Common myeloid progenitor, CD34-positive (primary cell): ENCODE results near the gene VDR.
A peak's percentile ranks its signal among the peaks of the same experiment; 100 is the strongest.
"Not testable (repeated sequence)": the region's sequence is repeated elsewhere in the genome, so short reads cannot be mapped to it uniquely, and the experiment has no call there.

Source experiments
- CTCF ChIA-PET: fragments of 350-600 bp; sonication (Branson Sonifier 250); formaldehyde crosslinking; loops from one replicate; lab custom pipeline; 2021; ENCODE audit warnings: antibody characterized with exemption; lab: Charles Lee
- POLR2A ChIA-PET: fragments of 350-600 bp; sonication (Branson Sonifier 250); formaldehyde crosslinking; loops from one replicate; lab custom pipeline; 2021; ENCODE audit warnings: antibody characterized with exemption; lab: Charles Lee
- DNase-seq, 3 donors: peaks; one replicate each; pipeline versions ENCODE4 v3.0.0 to v3.0.0-alpha.2; 2013
- H3K27ac ChIP-seq, 2 experiments: 1 replicate in 1 of 2; 2 replicates in 1 of 2; pipeline ENCODE4 v1.7.0; 2013; ENCODE audit warnings: inconsistent platforms in 2 of 2, low read length in 2 of 2, mild to moderate bottlenecking in 2 of 2, low read depth in 1 of 2, moderate library complexity in 1 of 2; ENCODE audit not compliant: severe bottlenecking in 2 of 2, insufficient read depth in 1 of 2, poor library complexity in 1 of 2
- H3K27me3 ChIP-seq, 5 experiments: replicated peaks in 2 of 5; 1 replicate in 3 of 5; 2 replicates in 2 of 5; pipeline versions ENCODE4 v1.6.1 to v1.7.0; 2013; ENCODE audit warnings: low read length in 4 of 5, mild to moderate bottlenecking in 2 of 5, moderate library complexity in 2 of 5, inconsistent platforms in 1 of 5; ENCODE audit not compliant: insufficient read depth in 5 of 5, control insufficient read depth in 4 of 5
- H3K36me3 ChIP-seq, 4 experiments: 1 replicate in 2 of 4; 2 replicates in 2 of 4; pipeline versions ENCODE4 v1.6.1 to v1.7.0; 2013; ENCODE audit warnings: low read length in 3 of 4, control low read depth in 1 of 4, mild to moderate bottlenecking in 1 of 4; ENCODE audit not compliant: control insufficient read depth in 4 of 4, insufficient read depth in 4 of 4
- H3K4me1 ChIP-seq, 4 experiments: 1 replicate in 3 of 4; 2 replicates in 1 of 4; pipeline versions ENCODE4 v1.6.1 to v1.7.1; 2013; ENCODE audit warnings: low read length in 3 of 4, mild to moderate bottlenecking in 3 of 4, control low read depth in 1 of 4, inconsistent platforms in 1 of 4, moderate library complexity in 1 of 4; ENCODE audit not compliant: control insufficient read depth in 4 of 4, insufficient read depth in 4 of 4; ENCODE audit errors: control extremely low read depth in 1 of 4
- H3K4me3 ChIP-seq, 7 experiments: 1 replicate in 4 of 7; 2 replicates in 3 of 7; pipeline versions ENCODE4 v1.5.1 to v1.7.0; 2013; ENCODE audit warnings: mild to moderate bottlenecking in 7 of 7, low read length in 6 of 7, moderate library complexity in 6 of 7, inconsistent platforms in 2 of 7, low read depth in 2 of 7, control low read depth in 1 of 7; ENCODE audit not compliant: insufficient read depth in 4 of 7, control insufficient read depth in 1 of 7; ENCODE audit errors: extremely low read depth in 1 of 7
- H3K9me3 ChIP-seq, 5 experiments: 1 replicate in 4 of 5; 2 replicates in 1 of 5; pipeline versions ENCODE4 v1.6.1 to v1.7.1; 2013; ENCODE audit warnings: low read length in 4 of 5, mild to moderate bottlenecking in 2 of 5, inconsistent platforms in 1 of 5, low read depth in 1 of 5, moderate library complexity in 1 of 5; ENCODE audit not compliant: control insufficient read depth in 4 of 5, insufficient read depth in 2 of 5; ENCODE audit errors: control extremely low read depth in 1 of 5
- WGBS: methylation state at CpG from one replicate; pipeline ENCODE4 v1.1.5; 2013; ENCODE audit not compliant: insufficient coverage; 5-methylcytosine and 5-hydroxymethylcytosine counted together

The VDR gene

GRCh38 chr12:47842543-47842942 is 62.3 kb downstream of the VDR start:
- CTCF ChIA-PET: interaction anchor here (1.3 to 29.7 kb wide), 6 partner anchors 44 to 126 kb away, joined by 3 to 1391 read pairs (median 85); partner anchors contain the start of gene HDAC7
- not testable (repeated sequence) for H3K36me3 ChIP-seq

GRCh38 chr12:47841910-47842309 is 62.9 kb downstream of the VDR start:
- Histone ChIP-seq H3K36me3 (no peaks in the 10 kb centered on the region), H3K4me1 (peaks cover 0 to 13% (median 9%) of the 10 kb centered on the region in 4 experiments), H3K9me3 (no peaks in the 10 kb centered on the region), H3K4me3 (no peak overlapping the region), H3K27me3 (no peaks in the 10 kb centered on the region), H3K27ac (no peak overlapping the region)
- no peak for DNase-seq
- CTCF ChIA-PET: interaction anchor here (1.2 to 29.7 kb wide), 10 partner anchors 11 to 134 kb away, joined by 3 to 1391 read pairs (median 22); partner anchors contain the start of gene HDAC7
- POLR2A ChIA-PET: no interaction called here
- WGBS: 92% methylated on average over 2 of the region's 4 CpGs

More at GRCh38 chr12:47842543-47842942, 62.3 kb downstream of the VDR start:
- DNase-seq, H3K9me3 ChIP-seq, POLR2A ChIA-PET, H3K27me3 ChIP-seq, H3K27ac ChIP-seq, H3K4me1 ChIP-seq, H3K4me3 ChIP-seq: not testable (repeated sequence)
- WGBS: 90% methylated on average over 2 of the region's 12 CpGs

- Histone ChIP-seq H3K9me3 (no peaks in the 10 kb centered on the region), H3K36me3 (no peaks in the 10 kb centered on the region), H3K27ac (no peak overlapping the region), H3K4me3 (no peak overlapping the region), H3K27me3 (no peaks in the 10 kb centered on the region), H3K4me1 (peaks cover 0 to 13% (median 11%) of the 10 kb centered on the region in 4 experiments)
- WGBS: 92% methylated on average over 2 of the region's 2 CpGs
- no peak for DNase-seq
- CTCF ChIA-PET: interaction anchor here (1.2 to 29.7 kb wide), 12 partner anchors 10 to 134 kb away, joined by 3 to 1391 read pairs (median 12); partner anchors contain the start of gene HDAC7
- POLR2A ChIA-PET: no interaction called here
Observed at GRCh38 chr12:47841501-47841900, 63.3 kb downstream of the VDR start.

- Histone ChIP-seq H3K27me3 (no peaks in the 10 kb centered on the region), H3K4me1 (peaks cover 0 to 18% (median 14%) of the 10 kb centered on the region in 4 experiments), H3K4me3 (no peak overlapping the region), H3K27ac (no peak overlapping the region), H3K9me3 (no peaks in the 10 kb centered on the region), H3K36me3 (no peaks in the 10 kb centered on the region)
- CTCF ChIA-PET: interaction anchor here (0.6 to 29.7 kb wide), 15 partner anchors 9 to 124 kb away, joined by 3 to 1391 read pairs (median 6); partner anchors contain the start of genes HDAC7 and RAPGEF3
- DNase-seq: no peak
- POLR2A ChIA-PET: no interaction called here
- 100% methylated on average over 1 of the region's 1 CpG for WGBS
Observed at GRCh38 chr12:47840571-47840970, 64.2 kb downstream of the VDR start.

GRCh38 chr12:47839214-47839876 is 65.4 kb downstream of the VDR start:
- no peak overlapping the region for H3K27ac ChIP-seq
- H3K4me1 ChIP-seq: peaks cover 3 to 31% (median 26%) of the 10 kb centered on the region in 4 experiments
- CTCF ChIA-PET: interaction anchor here (0.6 to 29.7 kb wide), 23 partner anchors 10 to 1010 kb away, joined by 3 to 1391 read pairs (median 4); partner anchors contain the start of gene HDAC7
- no peaks in the 10 kb centered on the region for H3K27me3 ChIP-seq
- no peak overlapping the region for H3K4me3 ChIP-seq
- POLR2A ChIA-PET: interaction anchor here (0.7 to 1.0 kb wide), 2 partner anchors 32 to 73 kb away, joined by 3 to 5 read pairs; no protein-coding TSS in a partner anchor
- WGBS: 100% methylated on average over 6 of the region's 8 CpGs
- H3K36me3 ChIP-seq: no peaks in the 10 kb centered on the region
- no peak for DNase-seq
- H3K9me3 ChIP-seq: no peaks in the 10 kb centered on the region

- no peak overlapping the region for H3K4me3 ChIP-seq
- peak; percentile 61 to 72 (median 67) for DNase-seq
- no peak overlapping the region for H3K27ac ChIP-seq
- POLR2A ChIA-PET: interaction anchor here (1.1 kb wide), 1 partner anchor 41 kb away, joined by 3 read pairs; no protein-coding TSS in a partner anchor
- H3K9me3 ChIP-seq: no peaks in the 10 kb centered on the region
- no peaks in the 10 kb centered on the region for H3K27me3 ChIP-seq
- no peaks in the 10 kb centered on the region for H3K36me3 ChIP-seq
- CTCF ChIA-PET: interaction anchor here (0.6 to 29.7 kb wide), 27 partner anchors 11 to 1009 kb away, joined by 3 to 1391 read pairs (median 4); partner anchors contain the start of genes ENDOU and HDAC7
- WGBS: 61% methylated on average over 6 of the region's 10 CpGs
- H3K4me1 ChIP-seq: peaks cover 10 to 40% (median 35%) of the 10 kb centered on the region in 4 experiments
Observed at GRCh38 chr12:47838286-47838931, 66.4 kb downstream of the VDR start.
